Measurements from ENCODE around the gene NDUFAF2.

DNA sequence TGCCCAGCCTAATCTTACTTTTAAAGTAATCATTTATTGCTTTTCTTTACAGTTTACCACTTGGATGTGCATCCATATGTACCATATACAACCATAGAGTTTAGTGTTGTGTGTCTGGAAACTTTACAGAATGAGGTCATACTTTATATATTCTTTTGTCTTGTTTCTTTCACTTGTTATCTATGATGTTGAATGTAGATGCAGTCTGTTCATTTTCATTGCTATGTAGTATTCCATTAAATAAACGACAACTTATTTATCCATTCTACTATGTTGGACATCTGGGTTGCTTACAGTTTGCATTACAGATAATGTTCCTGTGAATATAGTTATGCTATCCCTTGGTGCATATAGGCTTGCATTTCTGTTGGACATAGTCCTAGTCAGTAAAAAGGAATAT lies 238.5 kb downstream of the NDUFAF2 start:
- TF ChIP-seq, protein P1, sequence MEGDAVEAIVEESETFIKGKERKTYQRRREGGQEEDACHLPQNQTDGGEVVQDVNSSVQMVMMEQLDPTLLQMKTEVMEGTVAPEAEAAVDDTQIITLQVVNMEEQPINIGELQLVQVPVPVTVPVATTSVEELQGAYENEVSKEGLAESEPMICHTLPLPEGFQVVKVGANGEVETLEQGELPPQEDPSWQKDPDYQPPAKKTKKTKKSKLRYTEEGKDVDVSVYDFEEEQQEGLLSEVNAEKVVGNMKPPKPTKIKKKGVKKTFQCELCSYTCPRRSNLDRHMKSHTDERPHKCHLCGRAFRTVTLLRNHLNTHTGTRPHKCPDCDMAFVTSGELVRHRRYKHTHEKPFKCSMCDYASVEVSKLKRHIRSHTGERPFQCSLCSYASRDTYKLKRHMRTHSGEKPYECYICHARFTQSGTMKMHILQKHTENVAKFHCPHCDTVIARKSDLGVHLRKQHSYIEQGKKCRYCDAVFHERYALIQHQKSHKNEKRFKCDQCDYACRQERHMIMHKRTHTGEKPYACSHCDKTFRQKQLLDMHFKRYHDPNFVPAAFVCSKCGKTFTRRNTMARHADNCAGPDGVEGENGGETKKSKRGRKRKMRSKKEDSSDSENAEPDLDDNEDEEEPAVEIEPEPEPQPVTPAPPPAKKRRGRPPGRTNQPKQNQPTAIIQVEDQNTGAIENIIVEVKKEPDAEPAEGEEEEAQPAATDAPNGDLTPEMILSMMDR (IDR thresholded peaks at IDR 0.05) = no peak
- no peak for TF ChIP-seq POLR2A (IDR thresholded peaks at IDR 0.05)

All from uterus (tissue), 2 donors.